ENCODE measurements around the gene TACR1.
"Not testable (repeated sequence)": the region's sequence is repeated elsewhere in the genome, so short reads cannot be mapped to it uniquely, and the experiment has no call there.

The TACR1 gene

GRCh38 chr2:75088791-75089190 lies 110.5 kb downstream of the TACR1 start:
- no peak for DNase-seq (ENCODE audit: low read depth)

GRCh38 chr2:75087736-75088135 lies 111.6 kb downstream of the TACR1 start:
- no peak for DNase-seq (ENCODE audit: low read depth)

GRCh38 chr2:75079575-75079974 lies 119.7 kb downstream of the TACR1 start:
- DNase-seq (ENCODE audit: low read depth), result no peak

GRCh38 chr2:75077909-75078308 lies 121.4 kb downstream of the TACR1 start:
- no peak for DNase-seq (ENCODE audit: low read depth)

GRCh38 chr2:75076088-75076487 lies 123.2 kb downstream of the TACR1 start:
- no peak for DNase-seq (ENCODE audit: low read depth)

- no peak for DNase-seq (ENCODE audit: low read depth)
Measured at GRCh38 chr2:75074708-75075107, 124.6 kb downstream of the TACR1 start.

GRCh38 chr2:75074228-75074627 lies 125.1 kb downstream of the TACR1 start:
- DNase-seq (ENCODE audit: low read depth), result no peak

- no peak for DNase-seq (ENCODE audit: low read depth)
Measured at GRCh38 chr2:75071766-75072165, 127.6 kb downstream of the TACR1 start.

- DNase-seq (ENCODE audit: low read depth), result no peak
Measured at GRCh38 chr2:75068546-75068945, 130.8 kb downstream of the TACR1 start.

- DNase-seq (ENCODE audit: low read depth), result no peak
Measured at GRCh38 chr2:75067506-75067905, 131.8 kb downstream of the TACR1 start.

GRCh38 chr2:75066121-75066902 lies 133.0 kb downstream of the TACR1 start:
- DNase-seq (ENCODE audit: low read depth), result no peak

- no peak for DNase-seq (ENCODE audit: low read depth)
Measured at GRCh38 chr2:75065402-75066008, 133.8 kb downstream of the TACR1 start.

GRCh38 chr2:75064691-75065396 lies 134.5 kb downstream of the TACR1 start:
- no peak for DNase-seq (ENCODE audit: low read depth)

- DNase-seq (ENCODE audit: low read depth), result no peak
Measured at GRCh38 chr2:75063906-75064305, 135.4 kb downstream of the TACR1 start.

GRCh38 chr2:75058427-75058826 lies 140.9 kb downstream of the TACR1 start:
- DNase-seq (ENCODE audit: low read depth), result no peak

- DNase-seq (ENCODE audit: low read depth), result not testable (repeated sequence)
Measured at GRCh38 chr2:75057150-75057549, 142.2 kb downstream of the TACR1 start.

GRCh38 chr2:75055820-75056675 lies 143.3 kb downstream of the TACR1 start:
- peak; percentile 32 for DNase-seq (ENCODE audit: low read depth)

- no peak for DNase-seq (ENCODE audit: low read depth)
Measured at GRCh38 chr2:75055142-75055819, 144.0 kb downstream of the TACR1 start.

GRCh38 chr2:75054296-75054695 lies 145.0 kb downstream of the TACR1 start:
- no peak for DNase-seq (ENCODE audit: low read depth)

GRCh38 chr2:75053484-75054112 lies 145.7 kb downstream of the TACR1 start:
- DNase-seq (ENCODE audit: low read depth), result no peak

GRCh38 chr2:75047992-75048625 lies 151.2 kb downstream of the TACR1 start:
- no peak for DNase-seq (ENCODE audit: low read depth)

Measured in non-pigmented ciliary epithelial cell (primary cell).